Prostate gland (tissue), 2 donors: Measurements from ENCODE around the gene SERINC2.

Source experiments
- CTCF ChIP-seq, 4 experiments: fragments of 200-600 bp in 2 of 4; fragments of 450-650 bp in 2 of 4; sonication (generic) in 2 of 4; IDR thresholded peaks; 1 replicate in 3 of 4; 2 replicates in 1 of 4; pipeline ENCODE4 v1.5.1; 2016 to 2019; ENCODE audit warnings: antibody characterized with exemption in 4 of 4, mild to moderate bottlenecking in 2 of 4, moderate library complexity in 2 of 4
- POLR2AphosphoS5 ChIP-seq: sonication (generic); formaldehyde crosslinking; IDR thresholded peaks from one replicate; pipeline ENCODE4 v1.6.1; 2017; ENCODE audit warnings: antibody characterized with exemption

GRCh38 chr1:31444725-31445448, 31.9 kb downstream of the SERINC2 start:
- no peak for TF ChIP-seq CTCF (IDR thresholded peaks at IDR 0.05)
- no peak for TF ChIP-seq POLR2AphosphoS5
